Activated CD4-positive, alpha-beta T cell treated with anti-CD3 and anti-CD28 coated beads for 24 hours (primary cell): ENCODE measurements around the gene SCP2.

Experiments used
- DNase-seq, 2 donors: peaks; one replicate each; pipeline ENCODE4 v3.0.0-alpha.2; 2020; ENCODE audit warnings: low read depth in 2 of 2

Gene SCP2

DNA sequence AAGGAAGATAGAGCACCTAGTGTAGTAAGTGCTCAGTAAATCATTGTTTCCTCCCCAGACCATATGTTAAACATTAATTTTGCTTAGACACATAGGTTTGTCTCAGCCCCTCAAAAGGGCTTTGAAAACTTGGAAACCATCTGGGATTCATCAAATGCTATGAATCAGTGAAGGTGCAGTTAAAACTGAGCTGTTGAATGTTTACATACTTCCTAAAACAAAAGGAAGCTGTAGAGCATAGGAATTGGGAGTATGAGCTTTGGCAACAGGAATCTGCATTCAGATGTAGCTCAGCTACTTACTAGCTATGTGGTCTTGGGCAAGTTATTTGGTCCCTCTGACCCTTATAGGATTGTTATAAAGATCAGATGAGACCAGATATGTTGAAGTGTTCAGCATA lies 116.2 kb downstream of the SCP2 start:
- no peak for DNase-seq

DNA sequence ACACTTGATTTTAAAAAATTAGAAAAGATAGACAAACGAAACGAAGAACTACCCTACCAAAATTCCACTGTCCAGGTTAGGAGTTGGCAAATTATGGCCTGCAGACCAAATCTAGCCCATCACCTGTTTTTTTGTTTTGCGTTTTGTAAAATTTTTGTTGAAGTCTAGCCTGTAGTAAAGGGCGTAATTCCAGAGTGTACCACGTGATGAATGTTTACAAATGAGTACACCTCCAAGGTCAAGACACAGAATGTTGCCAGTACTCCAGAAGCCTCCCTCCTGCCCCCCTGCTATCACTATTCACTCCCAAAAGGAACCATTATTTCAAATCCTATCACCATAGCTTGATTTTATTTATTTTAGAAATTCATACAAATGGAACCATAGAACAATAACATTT lies 117.8 kb downstream of the SCP2 start:
- no peak for DNase-seq

DNA sequence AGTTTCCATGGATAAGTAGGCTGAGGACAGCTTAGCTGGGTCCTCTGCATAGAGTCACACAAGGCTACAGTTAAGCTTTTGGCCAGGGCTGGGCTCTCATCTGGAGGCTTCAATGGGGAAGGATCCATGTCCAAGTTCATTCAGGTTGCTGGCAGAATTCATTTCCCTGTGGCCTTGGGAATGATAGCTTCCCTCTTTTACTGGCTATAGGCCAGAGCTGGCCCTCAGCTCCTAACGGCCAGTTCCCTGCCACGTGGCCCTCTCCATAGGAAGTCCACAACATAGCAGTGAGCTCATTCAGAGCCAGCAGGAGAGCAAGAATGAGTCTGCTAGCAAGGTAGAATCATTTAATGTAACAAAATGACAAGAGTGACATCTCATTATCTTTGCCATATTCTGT lies 119.9 kb downstream of the SCP2 start:
- no peak for DNase-seq

DNA sequence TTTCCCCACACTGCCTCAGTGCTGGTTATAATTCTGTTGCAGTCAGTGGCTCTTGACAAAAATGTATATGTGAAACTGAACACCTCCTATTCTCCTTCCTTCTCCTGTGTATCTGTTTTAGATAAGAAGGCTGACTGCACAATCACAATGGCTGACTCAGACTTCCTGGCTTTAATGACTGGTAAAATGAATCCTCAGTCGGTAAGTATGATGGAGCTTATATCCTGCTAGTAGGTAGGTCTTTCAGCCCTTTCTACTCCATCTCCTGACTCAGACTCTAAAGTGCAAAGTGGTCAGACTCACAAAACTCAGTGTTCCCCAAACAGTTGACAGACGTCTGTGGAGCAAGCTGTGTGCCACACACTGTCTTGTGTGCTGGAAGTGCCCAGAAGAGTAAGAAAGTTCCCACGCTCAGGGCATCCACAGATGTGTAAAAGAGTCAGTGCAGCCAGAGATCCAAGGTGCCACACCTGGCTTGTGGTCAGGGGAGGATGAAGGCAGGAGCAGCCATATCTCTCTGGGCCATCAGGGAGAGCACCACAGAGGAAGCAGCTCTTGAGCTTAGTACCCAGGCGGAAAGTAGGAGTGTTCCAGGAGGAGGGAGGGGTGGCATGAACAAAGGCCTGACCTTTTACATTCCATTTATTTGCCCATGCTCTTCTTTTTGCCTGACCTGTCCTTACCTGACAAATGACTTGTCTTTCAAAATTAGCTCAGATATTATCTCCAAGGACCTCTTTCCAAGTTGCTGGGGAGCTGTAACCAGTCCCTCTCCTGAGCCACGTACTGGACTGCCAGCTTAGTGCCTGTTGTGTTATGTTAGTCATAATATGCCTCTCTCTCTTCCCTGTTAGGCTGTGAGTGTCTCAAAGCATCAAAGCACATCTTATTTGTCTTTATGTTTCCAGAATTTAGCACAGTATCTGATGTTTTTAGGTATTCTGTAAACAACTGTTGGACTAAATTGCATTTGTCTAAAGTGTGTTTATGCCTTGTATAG lies 121.0 kb downstream of the SCP2 start:
- DNase-seq = no peak

DNA sequence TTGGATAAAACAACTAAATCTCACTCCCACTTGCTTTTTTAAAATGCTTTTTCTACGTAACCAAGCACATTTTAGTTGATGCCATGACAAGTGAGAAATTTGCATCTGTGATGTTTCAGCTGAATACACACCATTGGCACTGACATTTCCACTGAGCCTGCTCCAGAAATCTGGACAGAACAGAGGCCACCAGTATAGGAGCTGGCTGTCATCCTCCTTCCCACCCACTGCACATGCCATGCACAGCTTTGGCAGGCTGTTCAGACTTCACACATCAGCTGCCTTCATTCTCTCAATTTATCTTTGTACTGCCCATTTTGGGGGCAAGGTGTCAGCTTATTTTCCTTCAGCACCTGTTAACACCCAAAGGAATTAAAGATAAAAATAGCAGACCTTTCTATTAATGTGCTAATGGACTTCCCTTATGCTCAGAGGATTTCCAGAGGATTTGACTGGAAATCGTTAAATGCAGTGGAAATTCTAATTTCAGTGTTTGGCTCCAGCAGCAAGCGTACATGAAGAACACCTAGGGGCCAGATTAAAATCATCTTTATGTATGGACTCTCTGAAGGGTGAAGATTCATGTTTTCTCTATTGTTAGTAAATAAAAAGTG lies 122.0 kb downstream of the SCP2 start:
- no peak for DNase-seq

DNA sequence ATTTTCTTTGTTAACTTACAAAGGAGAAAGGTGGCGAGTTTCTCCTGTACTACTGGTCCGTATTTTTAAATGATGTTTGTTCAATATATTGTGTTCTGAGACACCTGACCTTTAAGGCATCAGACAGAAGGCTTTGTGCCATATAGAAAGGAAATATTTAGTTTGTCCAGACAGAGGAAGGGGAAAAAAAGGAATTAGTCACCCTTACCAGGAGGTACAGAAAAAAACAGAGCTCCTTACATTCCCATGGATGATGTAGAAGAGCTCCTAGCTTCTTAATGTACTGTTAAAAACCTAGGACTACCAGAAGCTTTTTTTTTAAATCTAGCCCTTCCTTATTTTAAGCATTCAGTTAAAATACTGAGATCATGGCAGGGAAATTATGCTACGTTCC lies 122.5 kb downstream of the SCP2 start:
- DNase-seq = no peak

DNA sequence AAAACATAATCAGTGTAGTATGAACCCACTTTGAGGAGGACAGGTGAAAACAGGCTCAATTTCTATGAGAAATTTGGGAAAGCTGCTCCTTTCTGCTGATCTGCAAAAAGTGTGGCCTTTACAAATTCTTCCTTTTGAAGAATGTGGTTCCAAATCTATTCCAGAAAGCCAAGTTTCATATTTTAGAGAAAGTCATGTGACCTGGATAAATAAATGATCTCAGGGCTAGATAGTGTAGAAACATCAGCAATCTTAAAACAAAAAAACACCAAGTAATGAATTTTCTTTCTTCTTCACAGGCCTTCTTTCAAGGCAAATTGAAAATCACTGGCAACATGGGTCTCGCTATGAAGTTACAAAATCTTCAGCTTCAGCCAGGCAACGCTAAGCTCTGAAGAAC lies 123.2 kb downstream of the SCP2 start:
- DNase-seq = no peak

DNA sequence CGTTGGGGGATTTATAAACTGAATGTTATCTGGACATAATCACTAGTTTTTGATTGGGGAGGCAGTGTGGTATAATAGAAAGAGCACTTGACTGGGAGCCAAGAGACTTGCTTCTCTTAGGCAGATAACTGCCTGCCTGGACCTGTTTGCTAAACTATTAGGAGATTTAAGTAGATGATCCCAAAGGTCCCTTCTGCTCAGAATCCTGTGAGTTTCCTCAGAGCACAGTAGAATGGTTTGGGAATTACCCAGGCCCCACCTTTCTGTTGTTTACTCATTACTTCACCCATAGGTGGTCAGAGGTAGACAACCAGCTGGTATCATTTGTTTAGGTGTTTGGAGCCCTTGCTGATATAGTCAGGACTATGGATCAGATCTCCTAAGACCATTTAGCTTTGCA lies 124.6 kb downstream of the SCP2 start:
- no peak for DNase-seq

DNA sequence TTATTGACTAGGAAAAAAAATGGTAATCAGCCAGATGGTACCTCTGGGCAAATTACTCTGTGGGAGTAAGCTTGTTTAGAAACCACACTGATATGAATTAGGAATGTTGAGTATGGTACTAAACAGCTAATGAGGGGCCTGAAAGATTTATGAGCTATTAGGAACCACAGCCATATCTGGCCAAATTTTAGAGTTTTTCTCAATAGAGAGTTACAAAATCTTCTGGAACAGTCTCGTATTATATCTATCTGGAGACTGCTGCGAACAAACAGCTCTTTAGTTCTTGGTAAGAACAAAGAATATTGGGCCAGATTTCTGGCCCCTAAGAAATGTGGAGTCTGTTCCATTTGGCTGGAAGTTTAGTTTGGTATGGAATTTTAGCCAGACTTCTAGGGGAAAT lies 130.1 kb downstream of the SCP2 start:
- no peak for DNase-seq

DNA sequence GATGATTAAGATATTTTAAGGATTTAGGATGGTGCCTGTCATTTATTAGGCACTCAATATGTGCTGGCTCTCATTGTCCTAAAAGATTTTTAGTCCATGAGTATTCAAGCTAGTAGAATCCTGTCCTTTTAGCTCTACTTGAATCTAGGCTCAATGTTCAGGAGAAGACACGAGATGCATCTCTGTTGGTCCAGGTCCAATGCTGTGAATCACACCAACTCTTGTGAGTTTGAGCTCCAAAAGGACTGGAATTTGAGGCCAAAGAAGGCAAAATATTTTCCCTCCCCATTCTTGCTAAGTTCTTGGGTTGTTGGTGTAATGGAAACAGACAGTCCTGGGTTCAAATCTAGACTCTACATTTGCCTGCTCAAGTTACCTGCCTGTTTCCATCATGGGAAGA lies 133.5 kb downstream of the SCP2 start:
- DNase-seq = no peak

DNA sequence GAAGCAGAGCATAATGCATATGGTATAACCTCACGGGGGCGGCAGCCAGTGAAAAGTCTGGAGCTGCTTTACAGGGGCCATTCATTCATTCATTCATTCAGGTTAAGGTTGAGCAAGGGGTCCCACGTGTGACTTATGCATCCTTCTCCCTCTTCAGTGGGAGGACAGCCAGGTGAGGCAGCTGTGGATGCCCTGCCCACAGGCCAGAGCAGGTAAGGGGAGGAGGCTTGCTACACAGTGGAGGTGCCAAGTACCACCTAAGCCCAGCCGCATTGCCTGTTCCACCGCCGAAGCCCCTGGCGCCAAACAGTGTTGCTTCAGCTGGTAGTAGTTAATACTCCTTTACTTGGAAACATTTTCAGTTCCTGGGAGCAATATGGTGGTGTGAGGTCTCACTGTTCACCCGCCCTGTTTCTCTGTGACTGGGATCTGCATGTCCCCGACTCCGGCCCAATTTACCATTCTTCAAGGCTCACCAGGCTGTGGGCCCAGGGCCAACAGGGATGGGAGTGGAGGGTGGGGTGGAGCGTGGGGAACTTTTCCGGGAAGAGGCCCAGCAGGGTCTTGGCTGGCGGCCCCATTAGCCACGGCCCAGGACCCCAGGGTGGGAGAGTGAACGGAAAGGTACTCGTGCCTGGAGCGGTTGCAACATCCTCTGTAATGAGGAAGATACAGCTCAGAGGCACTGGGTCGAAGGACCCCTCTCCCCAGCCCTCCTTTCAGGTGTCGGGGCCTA lies 134.2 kb downstream of the SCP2 start:
- no peak for DNase-seq

DNA sequence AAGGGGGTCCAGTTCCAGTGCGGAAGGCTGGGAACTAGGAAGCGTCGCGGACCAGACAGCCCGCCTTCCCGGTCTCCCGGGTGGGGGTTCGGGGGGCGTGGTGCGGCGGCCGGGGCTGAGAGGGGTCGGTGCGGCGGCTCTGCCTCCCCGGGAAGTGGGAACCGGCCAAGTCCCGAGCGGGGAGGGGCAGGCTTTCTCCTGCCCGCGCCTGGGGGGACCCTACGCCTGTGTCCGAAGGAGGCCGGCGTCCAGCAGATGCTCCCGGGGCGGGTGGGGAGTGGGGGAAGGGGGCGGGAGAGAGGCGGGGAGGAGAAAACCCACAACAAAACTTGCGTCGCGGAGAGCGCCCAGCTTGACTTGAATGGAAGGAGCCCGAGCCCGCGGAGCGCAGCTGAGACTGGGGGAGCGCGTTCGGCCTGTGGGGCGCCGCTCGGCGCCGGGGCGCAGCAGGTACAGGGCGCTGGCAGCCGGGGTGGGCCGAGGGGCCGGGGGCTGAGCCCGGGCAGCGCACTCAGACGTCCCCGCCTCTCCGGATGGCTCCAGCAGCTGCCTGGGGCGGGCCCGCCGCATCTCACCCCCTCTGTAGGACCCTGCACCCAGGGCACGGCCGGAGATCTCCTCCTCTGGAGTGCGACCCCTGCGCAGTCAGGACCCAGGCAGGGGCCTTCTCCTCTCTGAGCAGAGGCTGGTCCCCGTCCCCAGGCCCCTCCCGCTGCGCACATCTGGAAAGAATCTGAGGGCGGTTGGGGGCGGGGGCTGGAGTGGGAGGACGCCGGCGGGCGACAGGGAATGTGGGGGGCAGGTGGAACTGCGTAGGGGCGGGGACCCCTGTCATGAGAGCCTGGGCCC lies 135.0 kb downstream of the SCP2 start, which contains the start of gene PODN:
PODN (plus strand) TSS at position 355 of the 849 bp plus-strand sequence. CDS start 7,643 bp downstream, outside the sequence.
- DNase-seq = no peak

DNA sequence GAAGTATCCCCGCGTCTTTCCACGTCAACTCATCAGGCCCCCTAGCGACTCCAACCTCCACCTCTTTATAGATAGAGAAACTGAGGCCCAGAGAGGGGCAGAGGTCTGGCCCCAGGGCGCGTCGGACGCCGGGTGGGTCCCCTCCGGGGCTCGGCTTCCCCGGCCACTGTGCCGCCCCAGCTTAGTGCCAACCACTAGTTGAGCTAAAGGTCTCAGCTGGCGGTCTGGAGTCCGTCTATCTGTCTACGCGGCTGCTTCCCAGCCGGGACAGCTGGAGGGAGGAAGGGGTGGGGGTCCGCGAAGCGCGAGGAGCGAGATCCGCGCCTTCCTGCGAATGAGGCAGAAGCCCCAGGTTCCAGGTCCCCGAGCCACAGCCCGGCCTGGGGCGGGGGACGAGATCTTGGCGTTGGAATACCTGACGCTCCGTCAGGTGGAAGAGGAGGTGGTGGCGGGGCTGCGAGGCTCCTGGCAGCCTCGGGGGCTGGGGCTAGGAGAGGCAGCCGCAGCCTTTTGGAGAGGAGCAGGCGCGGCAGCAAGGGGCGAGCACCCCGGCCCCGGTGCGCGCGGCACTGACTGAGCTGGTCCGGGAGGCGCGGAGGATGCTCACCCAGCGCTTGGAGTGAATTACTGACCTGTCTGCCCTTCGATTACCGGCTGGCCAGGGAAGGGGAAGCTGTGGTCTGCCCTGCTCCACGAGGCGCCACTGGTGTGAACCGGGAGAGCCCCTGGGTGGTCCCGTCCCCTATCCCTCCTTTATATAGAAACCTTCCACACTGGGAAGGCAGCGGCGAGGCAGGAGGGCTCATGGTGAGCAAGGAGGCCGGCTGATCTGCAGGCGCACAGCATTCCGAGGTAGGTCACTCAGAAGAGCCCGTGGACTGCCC lies 135.9 kb downstream of the SCP2 start:
- DNase-seq = no peak

DNA sequence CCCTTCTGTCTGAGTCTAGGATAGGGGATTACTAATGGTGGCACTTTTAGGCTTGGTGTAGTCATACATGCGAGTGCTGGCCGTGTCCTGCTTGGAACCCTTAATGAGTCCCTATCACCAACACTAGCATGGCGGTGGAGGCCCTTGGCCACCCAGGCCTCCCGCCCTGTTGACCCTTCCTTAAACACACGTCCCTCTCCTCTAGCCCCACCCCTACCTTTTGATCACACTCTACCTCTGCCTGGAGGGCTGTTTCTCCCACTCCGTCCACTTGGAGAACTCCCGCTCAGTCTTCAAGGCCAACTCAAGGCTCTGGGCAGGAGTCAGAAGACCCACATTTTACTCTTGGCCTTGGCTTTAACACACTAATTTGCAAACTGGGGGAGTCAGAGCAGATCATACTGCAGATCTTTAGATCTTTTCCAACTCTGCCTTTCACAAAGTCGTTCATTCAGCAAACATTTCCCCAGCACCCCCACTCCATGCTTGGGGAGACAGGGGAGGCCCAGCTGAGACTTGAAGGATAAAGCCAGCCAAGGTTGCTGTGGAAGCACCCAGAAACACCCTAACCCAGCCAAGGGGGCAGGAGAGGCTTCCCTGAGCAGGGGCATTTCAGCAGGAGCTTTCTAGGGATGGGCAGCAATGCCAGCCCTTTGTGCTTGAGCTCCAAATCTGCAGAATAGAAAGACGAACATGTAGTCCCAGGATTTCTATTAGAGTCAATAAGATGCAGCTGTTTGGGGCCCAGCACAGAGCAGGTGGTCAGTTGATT lies 136.9 kb downstream of the SCP2 start:
- no peak for DNase-seq

DNA sequence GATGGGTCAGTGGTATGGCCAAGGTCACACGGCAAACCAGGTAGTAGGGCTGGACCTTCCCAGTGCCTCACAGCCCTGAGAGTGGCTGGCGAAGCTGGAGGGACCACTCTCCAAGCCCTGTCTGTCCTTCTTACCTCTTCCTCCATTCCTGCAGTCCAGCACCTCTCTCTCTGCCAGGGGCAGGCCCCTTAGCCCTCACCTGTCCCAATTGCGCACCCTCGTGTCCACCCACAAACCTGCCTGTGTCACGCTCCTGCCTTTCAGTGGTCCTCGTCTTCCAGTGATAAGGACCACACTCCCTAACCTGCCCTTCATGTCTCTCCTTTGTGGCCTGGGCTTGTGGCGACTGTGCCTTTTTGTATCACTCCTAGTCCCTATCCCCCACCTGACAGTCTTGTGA lies 138.3 kb downstream of the SCP2 start:
- no peak for DNase-seq

DNA sequence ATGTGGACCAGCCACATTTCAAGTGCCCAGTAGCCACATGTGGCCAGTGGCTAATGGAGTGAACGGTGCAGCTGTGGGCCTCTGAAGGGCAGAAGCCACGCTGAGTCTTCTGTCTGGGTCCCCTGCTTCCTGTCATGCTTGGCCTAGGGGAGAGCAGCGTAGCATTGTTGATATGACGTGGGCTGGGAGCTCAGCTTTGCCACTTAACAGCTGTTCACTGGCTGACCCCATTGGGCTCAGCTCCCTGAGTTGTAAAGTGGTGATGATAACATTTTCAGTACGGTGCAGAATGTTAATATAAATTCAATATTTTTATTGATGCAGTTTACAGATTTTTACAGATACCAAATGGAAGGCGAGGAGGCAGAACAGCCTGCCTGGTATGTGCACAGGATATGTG lies 139.4 kb downstream of the SCP2 start:
- no peak for DNase-seq

DNA sequence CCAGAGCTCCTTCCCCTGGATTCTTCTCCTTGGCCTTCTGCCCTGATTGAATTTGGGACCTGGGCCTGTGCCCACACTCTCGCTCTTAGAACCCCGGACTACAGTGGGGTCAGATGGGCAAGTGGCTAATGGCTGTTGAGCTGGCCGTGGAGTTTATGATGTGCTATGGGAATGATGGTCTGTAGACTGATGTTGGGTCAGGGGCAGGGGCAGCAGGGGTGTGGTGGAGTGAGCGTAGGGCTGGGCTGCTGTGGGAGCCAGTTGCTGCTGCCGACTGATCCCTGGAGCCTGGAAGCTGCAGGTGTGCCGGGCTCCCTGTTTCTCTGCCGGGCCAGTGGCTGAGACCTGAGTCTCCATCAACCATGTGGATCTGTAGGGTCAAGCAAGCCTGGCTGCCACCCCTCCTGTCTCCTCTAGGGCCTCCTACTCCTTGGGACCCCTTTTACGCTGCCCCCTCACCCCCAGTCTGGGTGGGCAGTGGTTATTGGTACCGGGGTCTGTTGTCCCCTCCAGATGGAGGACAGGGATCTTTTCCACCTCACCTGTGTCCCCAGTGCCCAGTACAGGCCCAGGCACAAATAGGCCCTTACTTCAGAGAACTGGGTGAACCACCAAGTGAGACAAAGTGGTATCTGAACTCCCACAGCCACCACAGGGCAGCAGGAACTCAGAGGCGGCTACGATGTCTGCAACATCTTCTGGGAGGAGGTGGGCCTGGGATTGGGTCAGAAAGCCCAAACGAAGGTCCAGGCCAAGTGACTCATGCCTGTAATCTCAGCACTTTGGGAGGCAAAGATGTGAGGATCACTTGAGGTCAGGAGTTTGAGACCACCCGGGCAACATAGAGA lies 140.0 kb downstream of the SCP2 start:
- no peak for DNase-seq

DNA sequence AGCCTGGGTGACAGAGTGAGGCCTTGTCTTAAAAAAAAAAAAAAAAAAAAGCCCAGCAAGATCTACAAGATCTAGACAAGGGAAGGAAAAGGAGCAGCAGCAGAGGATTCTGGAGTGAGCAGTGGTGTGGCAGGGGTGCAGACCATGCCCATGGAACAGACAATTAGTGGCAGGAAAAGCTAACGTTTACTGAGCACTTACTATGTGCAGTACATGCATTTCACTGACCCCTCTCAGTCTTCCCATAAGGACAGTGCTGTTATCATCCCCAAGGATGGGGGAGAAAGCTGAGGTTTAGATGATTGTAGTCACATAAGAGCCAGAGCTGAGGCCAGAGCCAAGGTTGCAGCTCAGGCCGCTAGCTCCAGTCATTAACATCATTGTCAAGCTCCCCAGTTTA lies 140.8 kb downstream of the SCP2 start:
- DNase-seq = no peak
